GM19468 (cell line): Measurements from ENCODE around the gene CRB2.
A peak's percentile ranks its signal among the peaks of the same experiment; 100 is the strongest.

ENCODE experiments used
- ATAC-seq: cut with Tn5 transposase; IDR thresholded peaks from one replicate; pipeline ENCODE4 v1.9.1; 2021; ENCODE audit warnings: mild to moderate bottlenecking, moderate library complexity, moderate number of reproducible peaks; ENCODE audit not compliant: unreplicated experiment; ENCODE audit errors: extremely low read depth

CRB2 gene

GRCh38 chr9:123355761-123356431 is at the start of gene CRB2:
Gene CRB2 (plus strand): TSS chr9:123356197. CDS start chr9:123356261, 64 bp downstream.
- ATAC-seq, result no peak

- no peak for ATAC-seq
Measured at GRCh38 chr9:123309611-123310010, 46.4 kb upstream of the CRB2 start.

- ATAC-seq, result no peak
Measured at GRCh38 chr9:123310551-123311249, 45.3 kb upstream of the CRB2 start.

GRCh38 chr9:123311250-123311752 is 44.7 kb upstream of the CRB2 start:
- ATAC-seq, result no peak

- no peak for ATAC-seq
Measured at GRCh38 chr9:123312306-123312877, 43.6 kb upstream of the CRB2 start.

GRCh38 chr9:123314617-123315016 is 41.4 kb upstream of the CRB2 start:
- no peak for ATAC-seq

- no peak for ATAC-seq
Measured at GRCh38 chr9:123315635-123316034, 40.4 kb upstream of the CRB2 start.

- no peak for ATAC-seq
Measured at GRCh38 chr9:123316053-123316718, 39.8 kb upstream of the CRB2 start.

- no peak for ATAC-seq
Measured at GRCh38 chr9:123318202-123318601, 37.8 kb upstream of the CRB2 start.

GRCh38 chr9:123318961-123319421 is 37.0 kb upstream of the CRB2 start:
- ATAC-seq, result no peak

GRCh38 chr9:123319541-123320339 is 36.3 kb upstream of the CRB2 start:
- ATAC-seq, result no peak

GRCh38 chr9:123320814-123321213 is 35.2 kb upstream of the CRB2 start:
- ATAC-seq, result no peak

GRCh38 chr9:123321616-123322272 is 34.3 kb upstream of the CRB2 start:
- ATAC-seq, result no peak

GRCh38 chr9:123322273-123323195 is 33.5 kb upstream of the CRB2 start:
- peak; percentile 37 for ATAC-seq

- no peak for ATAC-seq
Measured at GRCh38 chr9:123323196-123324013, 32.6 kb upstream of the CRB2 start.

- no peak for ATAC-seq
Measured at GRCh38 chr9:123324767-123325183, 31.2 kb upstream of the CRB2 start.

GRCh38 chr9:123326187-123326586 is 29.8 kb upstream of the CRB2 start:
- ATAC-seq, result no peak
